ENCODE results near the gene GNB4. TPM values are rescaled to one million over a fixed set of nuclear protein-coding genes. Genes with fewer than 3 reads are reported as not detected.

GNB4 gene
- total and polyA plus RNA-seq, 9 of the 15 experiments (the other 6 are each of a cell fraction or from before 2014, with no cell fraction given): 6.8 to 36.7 (median 21.4) TPM

- 2% methylated on average over 12 of the region's 12 CpGs for WGBS (ENCODE audit: insufficient coverage, low coverage, missing lambda C conversion rate)
- ChIA-PET CTCF (ENCODE audit: low intra/inter-chr PET ratio) (interaction anchor here (0.5 kb wide), 1 partner anchor 111 kb away, joined by 5 read pairs; no protein-coding TSS in a partner anchor), POLR2A (interaction anchor here (1.0 to 2.9 kb wide), 4 partner anchors 11 to 38 kb away, joined by 3 to 14 read pairs (median 6); no protein-coding TSS in a partner anchor)
- ATAC-seq (peak; percentile 7; the same call in 2 of the 3 replicates), DNase-seq (ENCODE audit: extremely low read depth in 1 of 4, low spot score in 3 of 4) (peak in 1 of 4 experiments; percentile 21), FAIRE-seq (peak; percentile 62)
- Histone ChIP-seq H3K36me3 (ENCODE audit: control insufficient read depth, insufficient read depth, low read length) (peaks cover 3% of the 10 kb centered on the region; the same call in 2 of the 3 replicates), H3K27ac (ENCODE audit: extremely low read depth, low read depth, low read length) (peak overlapping the region; percentile 76), H3K4me1 (replicated peaks in 1 of 2; ENCODE audit: control insufficient read depth in 2 of 2, insufficient read depth in 2 of 2, low read length in 2 of 2) (peaks cover 11 to 21% of the 10 kb centered on the region in 2 experiments; a peak in 4 of 5 replicates), H3K4me2 (ENCODE audit: insufficient read depth, low read length) (peak overlapping the region; percentile 92), H3K27me3 (ENCODE audit: control insufficient read depth in 2 of 2, insufficient read depth in 2 of 2, low read length in 2 of 2) (peaks cover 0 to 8% of the 10 kb centered on the region in 2 experiments; a peak in 1 of 5 replicates), H4K20me1 (replicated peaks; ENCODE audit: control insufficient read depth, insufficient read depth, low read length) (no peaks in the 10 kb centered on the region; the same call in 1 of the 2 replicates), H3K79me2 (ENCODE audit: control insufficient read depth, insufficient read depth, low read length) (peaks cover 54% of the 10 kb centered on the region), H3K9me3 (replicated peaks; ENCODE audit: control insufficient read depth, insufficient read depth, low read depth, low read length) (no peaks in the 10 kb centered on the region), H2AFZ (ENCODE audit: low read depth, low read length) (peak overlapping the region; percentile 90), H3K9me1 (ENCODE audit: control insufficient read depth, insufficient read depth, low read length) (no peaks in the 10 kb centered on the region), H3K4me3 (peak overlapping the region; percentile 77), H3K9ac (ENCODE audit: insufficient read depth in 1 of 2, low read depth in 2 of 2, low read length in 2 of 2) (peak overlapping the region in 1 of 2 experiments; percentile 75; a peak in 3 of 4 replicates)
- TSS peak; percentile 43 for BruUV-seq (replicated peaks)
- in situ Hi-C loops (cut with MboI) (no loop called here), intact Hi-C loops (cut with micrococcal nuclease) (loop anchor here (2.0 kb wide), 1 partner anchor 113 kb away; the partner anchor contains the start of gene ACTL6A)
- TF ChIP-seq FOXJ2 (tag; IDR thresholded peaks at IDR 0.05) (no peak), CHD2 (IDR thresholded peaks at IDR 0.05; ENCODE audit: low read depth, low read length) (no peak), HMGN3 (IDR thresholded peaks at IDR 0.05; ENCODE audit: borderline replicate concordance, extremely low read depth, insufficient read length, low read depth, low read length) (no peak), L3MBTL2 (IDR thresholded peaks at IDR 0.05) (no peak), NFXL1 (CRISPR knock-in tag; IDR thresholded peaks at IDR 0.05) (no peak), RFX7 (CRISPR knock-in tag; IDR thresholded peaks at IDR 0.05) (no peak), TAF15 (IDR thresholded peaks at IDR 0.05; ENCODE audit: low read depth, low read length) (no peak), HSF4 (CRISPR knock-in tag; IDR thresholded peaks at IDR 0.05; ENCODE audit: borderline replicate concordance) (no peak), ZKSCAN8 (CRISPR knock-in tag; IDR thresholded peaks at IDR 0.05) (no peak), ZNF282 (CRISPR knock-in tag; IDR thresholded peaks at IDR 0.05) (no peak), HOMEZ (CRISPR knock-in tag; IDR thresholded peaks at IDR 0.05) (no peak), TEAD4 (IDR thresholded peaks at IDR 0.05; ENCODE audit: low read length) (peak; percentile 2; the same call in 1 of the 2 replicates), TEAD4 (CRISPR knock-in tag; IDR thresholded peaks at IDR 0.05; ENCODE audit: borderline replicate concordance) (no peak)
- TF ChIP-seq, protein P1, sequence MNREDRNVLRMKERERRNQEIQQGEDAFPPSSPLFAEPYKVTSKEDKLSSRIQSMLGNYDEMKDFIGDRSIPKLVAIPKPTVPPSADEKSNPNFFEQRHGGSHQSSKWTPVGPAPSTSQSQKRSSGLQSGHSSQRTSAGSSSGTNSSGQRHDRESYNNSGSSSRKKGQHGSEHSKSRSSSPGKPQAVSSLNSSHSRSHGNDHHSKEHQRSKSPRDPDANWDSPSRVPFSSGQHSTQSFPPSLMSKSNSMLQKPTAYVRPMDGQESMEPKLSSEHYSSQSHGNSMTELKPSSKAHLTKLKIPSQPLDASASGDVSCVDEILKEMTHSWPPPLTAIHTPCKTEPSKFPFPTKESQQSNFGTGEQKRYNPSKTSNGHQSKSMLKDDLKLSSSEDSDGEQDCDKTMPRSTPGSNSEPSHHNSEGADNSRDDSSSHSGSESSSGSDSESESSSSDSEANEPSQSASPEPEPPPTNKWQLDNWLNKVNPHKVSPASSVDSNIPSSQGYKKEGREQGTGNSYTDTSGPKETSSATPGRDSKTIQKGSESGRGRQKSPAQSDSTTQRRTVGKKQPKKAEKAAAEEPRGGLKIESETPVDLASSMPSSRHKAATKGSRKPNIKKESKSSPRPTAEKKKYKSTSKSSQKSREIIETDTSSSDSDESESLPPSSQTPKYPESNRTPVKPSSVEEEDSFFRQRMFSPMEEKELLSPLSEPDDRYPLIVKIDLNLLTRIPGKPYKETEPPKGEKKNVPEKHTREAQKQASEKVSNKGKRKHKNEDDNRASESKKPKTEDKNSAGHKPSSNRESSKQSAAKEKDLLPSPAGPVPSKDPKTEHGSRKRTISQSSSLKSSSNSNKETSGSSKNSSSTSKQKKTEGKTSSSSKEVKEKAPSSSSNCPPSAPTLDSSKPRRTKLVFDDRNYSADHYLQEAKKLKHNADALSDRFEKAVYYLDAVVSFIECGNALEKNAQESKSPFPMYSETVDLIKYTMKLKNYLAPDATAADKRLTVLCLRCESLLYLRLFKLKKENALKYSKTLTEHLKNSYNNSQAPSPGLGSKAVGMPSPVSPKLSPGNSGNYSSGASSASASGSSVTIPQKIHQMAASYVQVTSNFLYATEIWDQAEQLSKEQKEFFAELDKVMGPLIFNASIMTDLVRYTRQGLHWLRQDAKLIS (CRISPR knock-in tag; IDR thresholded peaks at IDR 0.05): 0 out of 2 replicates have a peak, but pooled peaks have one; percentile 6
Observed at GRCh38 chr3:179450261-179450701, 989 bp downstream of the GNB4 start.

Measured in K562 (cell line).